ENCODE data around the gene NANP. TPM values are rescaled to one million over a fixed set of nuclear protein-coding genes. Genes with fewer than 3 reads are reported as not detected.
"Not testable (repeated sequence)": the region's sequence is repeated elsewhere in the genome, so short reads cannot be mapped to it uniquely, and the experiment has no call there.

The NANP gene
- total and polyA plus RNA-seq, 4 donors, result 3.8 to 7.9 (median 5.4) TPM

DNA sequence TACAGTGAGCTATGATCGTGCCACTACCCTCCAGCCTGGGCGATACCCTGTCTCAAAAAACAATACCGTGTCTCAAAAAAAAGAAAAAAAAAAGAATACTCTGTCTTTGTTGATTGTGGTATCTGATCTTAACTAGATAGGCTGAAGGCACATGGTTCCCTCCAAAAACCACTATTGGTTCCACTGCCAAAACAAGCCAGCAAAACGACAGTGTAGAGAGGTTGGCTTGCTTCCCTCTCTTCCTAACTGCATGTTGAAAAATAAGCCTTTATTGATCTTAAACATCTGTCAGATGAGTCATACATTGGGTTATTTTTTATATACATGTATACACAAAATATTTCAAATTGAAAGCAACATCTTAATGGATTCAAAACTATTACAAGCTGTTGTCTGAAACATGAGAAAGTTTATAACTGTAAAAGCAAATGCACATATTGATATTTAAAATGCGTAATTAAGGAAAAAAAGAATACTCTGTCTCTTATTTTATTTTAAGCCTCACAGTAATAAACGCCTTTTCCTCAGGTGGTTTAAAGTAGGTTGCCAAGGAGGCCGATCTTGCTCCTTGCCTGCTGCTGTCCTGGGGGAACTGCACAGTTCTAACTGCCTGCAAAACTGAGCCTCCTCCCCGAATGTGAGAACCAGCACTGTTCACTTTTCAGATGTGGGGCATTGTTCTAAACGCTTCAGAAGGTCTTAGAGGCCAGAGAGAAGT lies 31.5 kb downstream of the NANP start:
- DNase-seq (ENCODE audit: low read depth in 4 of 6, low spot score in 6 of 6), result no peak
- H3K27ac ChIP-seq (ENCODE audit: low read depth, low read length), result no peak overlapping the region
- no peaks in the 10 kb centered on the region for H3K4me1 ChIP-seq (ENCODE audit: control insufficient read depth, insufficient read depth, low read length)
- no peaks in the 10 kb centered on the region for H3K27me3 ChIP-seq (ENCODE audit: control insufficient read depth, insufficient read depth, low read length)
- H3K9me3 ChIP-seq (ENCODE audit: control insufficient read depth, insufficient read depth, low read length), result no peaks in the 10 kb centered on the region
- H3K36me3 ChIP-seq (ENCODE audit: control insufficient read depth, insufficient read depth, low read length), result no peaks in the 10 kb centered on the region
- H3K4me3 ChIP-seq (ENCODE audit: low read depth, low read length), result no peak overlapping the region
- WGBS (ENCODE audit: insufficient coverage), result 49% methylated on average over 5 of the region's 9 CpGs

DNA sequence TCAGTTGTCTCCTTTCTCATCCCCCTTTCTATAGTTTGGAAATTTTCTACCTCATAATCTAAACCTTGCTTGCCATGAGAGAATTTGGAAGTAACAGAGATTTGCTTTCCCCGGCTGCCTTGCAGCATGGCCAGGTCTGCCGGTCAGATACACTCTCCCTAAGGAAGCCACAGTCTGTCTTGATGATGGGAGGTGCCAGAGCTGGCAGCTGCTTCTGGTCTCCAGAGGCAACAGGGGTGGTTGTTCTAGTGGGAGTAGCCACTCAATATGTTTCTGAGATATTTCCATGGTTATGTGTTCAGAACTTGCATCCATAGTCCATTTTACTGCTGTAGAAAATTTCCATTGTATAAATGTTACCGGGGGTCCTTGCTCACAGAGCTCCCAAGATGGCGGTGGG lies 33.0 kb downstream of the NANP start:
- not testable (repeated sequence) for H3K27me3 ChIP-seq (ENCODE audit: control insufficient read depth, insufficient read depth, low read length); H3K27ac ChIP-seq (ENCODE audit: low read depth, low read length); H3K4me1 ChIP-seq (ENCODE audit: control insufficient read depth, insufficient read depth, low read length); H3K36me3 ChIP-seq (ENCODE audit: control insufficient read depth, insufficient read depth, low read length); H3K4me3 ChIP-seq (ENCODE audit: low read depth, low read length); DNase-seq (ENCODE audit: low read depth in 4 of 6, low spot score in 6 of 6); H3K9me3 ChIP-seq (ENCODE audit: control insufficient read depth, insufficient read depth, low read length)
- WGBS (ENCODE audit: insufficient coverage), result 100% methylated on average over 3 of the region's 4 CpGs

DNA sequence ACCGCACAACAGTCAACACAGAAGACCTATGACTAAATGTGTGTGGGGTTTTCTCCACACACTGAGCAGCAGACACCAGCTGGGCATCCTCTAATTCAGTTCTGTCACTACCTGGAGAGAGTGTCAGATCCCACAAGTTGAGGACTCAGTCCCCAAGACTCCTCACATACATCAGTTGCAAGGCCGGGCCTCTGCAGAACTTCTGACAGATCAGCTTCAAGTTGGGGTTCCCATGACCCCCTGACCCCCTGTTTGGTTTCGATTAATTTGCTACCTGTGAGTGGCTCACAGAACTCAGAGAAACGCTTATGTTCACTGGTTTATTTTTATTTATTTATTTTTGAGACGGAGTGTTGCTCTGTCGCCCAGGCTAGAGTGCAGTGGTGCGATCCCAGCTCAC lies 35.3 kb downstream of the NANP start:
- no peak for DNase-seq (ENCODE audit: low read depth in 4 of 6, low spot score in 6 of 6)
- Histone ChIP-seq H3K9me3 (ENCODE audit: control insufficient read depth, insufficient read depth, low read length) (no peaks in the 10 kb centered on the region), H3K4me3 (ENCODE audit: low read depth, low read length) (no peak overlapping the region), H3K36me3 (ENCODE audit: control insufficient read depth, insufficient read depth, low read length) (no peaks in the 10 kb centered on the region), H3K27ac (ENCODE audit: low read depth, low read length) (no peak overlapping the region), H3K4me1 (ENCODE audit: control insufficient read depth, insufficient read depth, low read length) (peaks cover 8% of the 10 kb centered on the region), H3K27me3 (ENCODE audit: control insufficient read depth, insufficient read depth, low read length) (no peaks in the 10 kb centered on the region)
- WGBS (ENCODE audit: insufficient coverage), result 94% methylated on average over 5 of the region's 7 CpGs

DNA sequence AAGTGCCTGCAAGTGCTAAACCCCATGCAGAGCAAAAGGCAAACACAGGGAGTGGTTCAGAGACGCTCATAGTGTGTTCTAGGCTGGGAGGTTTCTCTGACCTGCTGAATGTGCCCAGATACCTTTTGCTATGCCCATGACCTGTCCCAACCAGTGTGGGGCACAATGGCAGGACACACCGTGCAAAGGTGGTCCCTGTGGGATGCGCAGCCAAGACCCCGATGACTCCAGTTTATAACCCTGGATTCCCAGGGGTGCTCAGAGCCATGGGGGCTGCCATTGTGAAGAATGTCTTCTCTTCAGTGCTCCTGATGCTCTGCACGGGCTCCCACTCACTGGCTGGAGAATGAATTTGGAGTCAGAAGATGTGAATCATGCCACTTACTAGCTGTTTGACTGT lies 36.3 kb downstream of the NANP start:
- H3K4me1 ChIP-seq (ENCODE audit: control insufficient read depth, insufficient read depth, low read length), result peaks cover 8% of the 10 kb centered on the region
- H3K27me3 ChIP-seq (ENCODE audit: control insufficient read depth, insufficient read depth, low read length), result no peaks in the 10 kb centered on the region
- no peaks in the 10 kb centered on the region for H3K36me3 ChIP-seq (ENCODE audit: control insufficient read depth, insufficient read depth, low read length)
- no peak overlapping the region for H3K27ac ChIP-seq (ENCODE audit: low read depth, low read length)
- H3K4me3 ChIP-seq (ENCODE audit: low read depth, low read length), result no peak overlapping the region
- DNase-seq (ENCODE audit: low read depth in 4 of 6, low spot score in 6 of 6), result no peak
- no peaks in the 10 kb centered on the region for H3K9me3 ChIP-seq (ENCODE audit: control insufficient read depth, insufficient read depth, low read length)
- 84% methylated on average over 5 of the region's 5 CpGs for WGBS (ENCODE audit: insufficient coverage)

DNA sequence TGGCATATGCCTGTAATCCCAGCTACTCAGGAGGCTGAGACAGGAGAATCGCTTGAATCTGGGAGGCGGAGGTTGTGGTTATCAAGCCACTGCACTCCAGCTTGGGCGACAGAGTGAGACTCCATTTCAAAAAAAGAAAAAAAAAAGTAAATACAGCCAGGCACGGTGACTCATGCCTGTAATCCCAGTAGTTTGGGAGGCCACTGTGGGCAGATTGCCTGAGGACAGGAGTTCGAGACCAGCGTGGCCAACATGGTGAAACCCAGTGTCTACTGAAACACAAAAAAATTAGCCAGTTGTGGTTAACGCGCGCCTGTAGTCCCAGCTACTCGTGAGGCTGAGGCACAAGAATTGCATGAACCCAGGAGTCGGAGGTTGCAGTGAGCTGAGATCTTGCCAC lies 36.9 kb downstream of the NANP start:
- H3K27ac ChIP-seq (ENCODE audit: low read depth, low read length), result no peak overlapping the region
- H3K36me3 ChIP-seq (ENCODE audit: control insufficient read depth, insufficient read depth, low read length), result no peaks in the 10 kb centered on the region
- DNase-seq (ENCODE audit: low read depth in 4 of 6, low spot score in 6 of 6), result no peak
- H3K9me3 ChIP-seq (ENCODE audit: control insufficient read depth, insufficient read depth, low read length), result no peaks in the 10 kb centered on the region
- WGBS (ENCODE audit: insufficient coverage), result 91% methylated on average over 7 of the region's 11 CpGs
- no peaks in the 10 kb centered on the region for H3K27me3 ChIP-seq (ENCODE audit: control insufficient read depth, insufficient read depth, low read length)
- peaks cover 8% of the 10 kb centered on the region for H3K4me1 ChIP-seq (ENCODE audit: control insufficient read depth, insufficient read depth, low read length)
- H3K4me3 ChIP-seq (ENCODE audit: low read depth, low read length), result no peak overlapping the region

DNA sequence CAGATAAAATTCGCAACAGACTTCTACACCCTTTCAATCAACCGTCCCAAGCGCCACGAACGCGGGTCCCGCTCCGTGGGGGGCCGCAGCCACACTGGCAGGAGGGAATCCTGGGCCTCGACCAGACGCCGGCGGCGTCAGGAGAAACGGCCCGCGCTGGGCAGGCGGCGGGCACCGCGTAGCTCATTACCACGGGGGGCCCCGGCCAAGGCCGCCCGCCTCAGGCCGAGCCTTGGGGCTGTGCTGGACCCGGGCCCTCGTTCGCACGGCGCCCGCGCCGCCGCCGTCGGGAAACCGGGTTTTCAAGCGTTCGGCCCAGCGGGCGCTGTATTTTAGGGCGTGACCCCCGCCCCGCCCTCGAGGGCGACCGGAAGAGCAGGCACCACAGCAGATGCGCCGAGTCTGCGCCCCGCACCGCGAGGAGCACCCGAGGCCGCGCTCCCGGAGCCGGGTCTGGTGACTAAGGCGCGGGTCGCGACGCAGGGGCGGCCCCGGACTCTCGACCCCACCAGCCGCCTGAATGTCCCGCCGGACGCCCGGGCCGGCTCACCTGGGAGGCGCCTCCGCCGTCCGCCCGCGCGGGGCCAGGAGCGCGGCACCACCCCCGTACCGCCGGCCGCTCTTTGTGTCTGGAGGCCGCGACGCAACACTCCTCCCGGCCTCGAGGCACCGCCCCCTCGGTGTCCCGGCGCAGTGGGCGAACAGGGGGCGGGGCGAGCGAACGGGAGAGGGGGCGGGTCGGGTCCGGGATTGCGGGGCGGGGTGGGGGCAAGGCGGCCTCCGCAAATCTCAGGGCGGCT lies 38.7 kb downstream of the NANP start, which contains the start of gene NINL:
TSS of gene NINL (minus strand) at position 627 of the 800 bp plus-strand sequence. CDS start 58,944 bp downstream, outside the sequence.
- H3K36me3 ChIP-seq (ENCODE audit: control insufficient read depth, insufficient read depth, low read length), result no peaks in the 10 kb centered on the region
- peaks cover 8% of the 10 kb centered on the region for H3K4me1 ChIP-seq (ENCODE audit: control insufficient read depth, insufficient read depth, low read length)
- WGBS (ENCODE audit: insufficient coverage), result under 1% methylated on average over 104 of the region's 108 CpGs
- peak within 1 kb of the TSS; percentile 52 for H3K27ac ChIP-seq (ENCODE audit: low read depth, low read length)
- no peaks in the 10 kb centered on the region for H3K27me3 ChIP-seq (ENCODE audit: control insufficient read depth, insufficient read depth, low read length)
- no peaks in the 10 kb centered on the region for H3K9me3 ChIP-seq (ENCODE audit: control insufficient read depth, insufficient read depth, low read length)
- H3K4me3 ChIP-seq (ENCODE audit: low read depth, low read length), result peak within 1 kb of the TSS; percentile 49
- peak in 5 of 6 donors; percentile 50 to 90 (median 60) for DNase-seq (ENCODE audit: low read depth in 4 of 6, low spot score in 6 of 6)

DNA sequence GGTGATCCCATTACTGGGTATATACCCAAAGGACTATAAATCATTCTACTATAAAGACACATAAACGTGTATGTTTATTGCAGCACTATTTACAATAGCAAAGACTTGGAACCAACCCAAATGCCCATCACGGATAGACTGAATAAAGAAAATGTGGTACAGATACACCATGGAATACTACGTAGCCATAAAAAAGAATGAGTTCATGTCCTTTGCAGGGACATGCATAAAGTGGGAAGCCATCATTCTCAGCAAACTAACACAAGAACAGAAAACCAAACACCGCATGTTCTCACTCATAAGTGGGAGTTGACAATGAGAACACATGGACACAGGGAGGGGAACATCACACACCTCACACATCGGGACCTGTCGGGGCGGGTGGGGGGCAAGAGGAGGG lies 40.2 kb downstream of the NANP start:
- not testable (repeated sequence) for DNase-seq (ENCODE audit: low read depth in 4 of 6, low spot score in 6 of 6); H3K9me3 ChIP-seq (ENCODE audit: control insufficient read depth, insufficient read depth, low read length); H3K36me3 ChIP-seq (ENCODE audit: control insufficient read depth, insufficient read depth, low read length); H3K27me3 ChIP-seq (ENCODE audit: control insufficient read depth, insufficient read depth, low read length); H3K27ac ChIP-seq (ENCODE audit: low read depth, low read length); H3K4me3 ChIP-seq (ENCODE audit: low read depth, low read length)
- peaks cover 16% of the 10 kb centered on the region for H3K4me1 ChIP-seq (ENCODE audit: control insufficient read depth, insufficient read depth, low read length)
- no CpG with 5 or more reads among the region's 7 CpGs for WGBS (ENCODE audit: insufficient coverage)

DNA sequence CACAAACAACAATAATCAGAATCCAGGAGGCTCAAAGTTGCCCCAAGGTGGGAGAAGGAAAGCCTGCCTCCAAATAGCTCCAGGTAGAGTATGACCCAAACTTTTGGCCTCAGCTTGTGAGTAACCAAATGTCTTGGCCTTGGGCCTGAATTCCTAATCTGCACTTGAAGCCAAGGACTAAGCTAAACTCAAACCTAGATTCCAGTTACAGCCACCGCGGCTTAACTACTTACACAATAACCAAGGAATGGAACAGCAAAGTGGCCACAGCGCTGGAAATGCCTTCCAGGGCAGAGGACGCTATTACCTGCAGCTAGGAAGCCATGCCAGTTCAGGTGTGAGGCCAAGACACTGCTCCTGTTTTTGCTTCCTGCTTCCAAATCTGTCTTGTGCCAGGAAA lies 43.1 kb downstream of the NANP start:
- WGBS (ENCODE audit: insufficient coverage), result 64% methylated on average over 2 of the region's 4 CpGs
- Histone ChIP-seq H3K4me1 (ENCODE audit: control insufficient read depth, insufficient read depth, low read length) (peaks cover 16% of the 10 kb centered on the region), H3K27me3 (ENCODE audit: control insufficient read depth, insufficient read depth, low read length) (no peaks in the 10 kb centered on the region), H3K36me3 (ENCODE audit: control insufficient read depth, insufficient read depth, low read length) (peaks cover 5% of the 10 kb centered on the region), H3K9me3 (ENCODE audit: control insufficient read depth, insufficient read depth, low read length) (no peaks in the 10 kb centered on the region), H3K4me3 (ENCODE audit: low read depth, low read length) (no peak overlapping the region), H3K27ac (ENCODE audit: low read depth, low read length) (no peak overlapping the region)
- DNase-seq (ENCODE audit: low read depth in 4 of 6, low spot score in 6 of 6), result no peak

DNA sequence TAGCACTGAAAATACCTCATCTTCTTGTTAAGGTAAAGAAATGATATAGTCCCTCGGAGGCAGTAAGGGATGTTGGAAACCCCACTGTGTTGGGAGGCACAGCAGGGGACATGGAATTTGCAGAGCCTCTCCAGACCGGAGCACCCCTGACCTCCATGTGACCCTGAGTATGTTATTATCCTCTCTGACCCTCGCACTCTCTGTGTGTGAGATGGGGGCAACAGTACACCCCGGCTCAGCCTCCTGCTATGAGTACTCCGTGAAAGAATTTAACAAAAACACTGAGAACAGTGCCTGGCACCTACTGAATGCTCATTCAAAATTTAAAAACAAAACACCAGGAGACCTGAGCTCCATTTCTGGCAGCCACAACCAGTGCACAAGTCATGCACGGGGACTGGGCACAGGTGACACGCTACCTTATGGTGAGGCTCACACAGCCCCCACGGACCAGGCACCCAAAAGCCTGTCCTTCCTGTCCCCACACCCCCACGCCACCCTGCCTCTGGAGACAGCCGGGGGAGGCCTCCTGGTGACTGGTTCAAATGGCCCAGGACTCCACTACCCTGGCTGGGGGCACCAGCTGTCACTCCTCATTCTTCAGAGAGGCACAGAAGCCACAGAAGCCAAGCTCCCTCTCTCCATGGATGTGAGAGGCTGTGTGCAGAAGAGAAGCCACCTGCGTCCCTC lies 44.6 kb downstream of the NANP start:
- 31% methylated on average over 8 of the region's 11 CpGs for WGBS (ENCODE audit: insufficient coverage)
- H3K27ac ChIP-seq (ENCODE audit: low read depth, low read length), result no peak overlapping the region
- H3K4me1 ChIP-seq (ENCODE audit: control insufficient read depth, insufficient read depth, low read length), result peaks cover 10% of the 10 kb centered on the region
- H3K27me3 ChIP-seq (ENCODE audit: control insufficient read depth, insufficient read depth, low read length), result no peaks in the 10 kb centered on the region
- peak in 1 of 6 donors; percentile 17 for DNase-seq (ENCODE audit: low read depth in 4 of 6, low spot score in 6 of 6)
- no peak overlapping the region for H3K4me3 ChIP-seq (ENCODE audit: low read depth, low read length)
- no peaks in the 10 kb centered on the region for H3K9me3 ChIP-seq (ENCODE audit: control insufficient read depth, insufficient read depth, low read length)
- H3K36me3 ChIP-seq (ENCODE audit: control insufficient read depth, insufficient read depth, low read length), result peaks cover 5% of the 10 kb centered on the region
